HepG2 (cell line): ENCODE measurements around the gene ZNF287. TPM values are rescaled to one million over a fixed set of nuclear protein-coding genes. Genes with fewer than 3 reads are reported as not detected.

ENCODE experiments used
- ELF3 ChIP-seq: IDR thresholded peaks from 2 replicates; pipeline ENCODE4 v1.6.1; 2016; ENCODE audit warnings: missing genetic modification reagents, missing compliant biosample characterization
- FOXJ3 ChIP-seq: sonication (generic); formaldehyde crosslinking; IDR thresholded peaks from 2 replicates; pipeline ENCODE4 v1.4.0; 2020; ENCODE audit warnings: missing genetic modification reagents, mild to moderate bottlenecking, borderline replicate concordance
- KLF11 ChIP-seq: IDR thresholded peaks from 2 replicates; pipeline ENCODE4 v1.6.1; 2016; ENCODE audit warnings: missing compliant biosample characterization
- MBD4 ChIP-seq: IDR thresholded peaks from 2 replicates; pipeline ENCODE4 v1.6.1; 2012; ENCODE audit warnings: low read length, inconsistent platforms, borderline replicate concordance
- NR2C2 ChIP-seq: sonication (generic); formaldehyde crosslinking; IDR thresholded peaks from 2 replicates; pipeline ENCODE4 v1.4.0; 2020; ENCODE audit warnings: missing genetic modification reagents, mild to moderate bottlenecking, moderate library complexity, borderline replicate concordance
- ONECUT2 ChIP-seq: sonication (generic); formaldehyde crosslinking; IDR thresholded peaks from 2 replicates; pipeline ENCODE4 v1.4.0; 2020; ENCODE audit warnings: missing genetic modification reagents
- RARA ChIP-seq: IDR thresholded peaks from 2 replicates; pipeline ENCODE4 v1.6.1; 2016; ENCODE audit warnings: missing genetic modification reagents, missing compliant biosample characterization
- REPIN1 ChIP-seq: sonication (generic); formaldehyde crosslinking; IDR thresholded peaks from 2 replicates; pipeline ENCODE4 v1.8.0; 2022; ENCODE audit warnings: missing genetic modification reagents, low read depth, mild to moderate bottlenecking, borderline replicate concordance
- SMAD9 ChIP-seq: sonication (generic); formaldehyde crosslinking; IDR thresholded peaks from 2 replicates; pipeline ENCODE4 v1.5.1; 2020; ENCODE audit warnings: mild to moderate bottlenecking, missing genetic modification reagents
- TBL1XR1 ChIP-seq: fragments of 150-350 bp; IDR thresholded peaks from 2 replicates; pipeline ENCODE4 v1.6.1; 2014; ENCODE audit warnings: borderline replicate concordance, low read length; ENCODE audit not compliant: partially characterized antibody
- ZNF205 ChIP-seq: IDR thresholded peaks from 2 replicates; pipeline ENCODE4 v1.6.1; 2018; ENCODE audit warnings: missing biosample characterization, missing genetic modification reagents
- ZNF629 ChIP-seq: sonication (generic); formaldehyde crosslinking; conservative IDR thresholded peaks from 2 replicates; pipeline ENCODE4 v1.5.0; 2020; ENCODE audit warnings: missing genetic modification reagents
- ZNF839 ChIP-seq: sonication (generic); formaldehyde crosslinking; IDR thresholded peaks from 2 replicates; pipeline ENCODE4 v1.4.0; 2020; ENCODE audit warnings: missing genetic modification reagents, mild to moderate bottlenecking, borderline replicate concordance
- polyA plus RNA-seq, 8 experiments: library from polyadenylated mRNA; depleted of rRNA in 3 of 8; stranded (reverse) in 7 of 8; unstranded in 1 of 8; fragments of >200 nt; fragmentation: Illumina TruSeq in 4 of 8; extraction: Trizol in 4 of 8; gene quantifications; 2 replicates each; pipeline versions ENCODE4 v1.2.1 to v1.2.3, GENCODE V29; 2011 to 2016; ENCODE audit warnings: low read depth in 4 of 8, missing spikeins in 1 of 8, mixed read lengths in 1 of 8; ENCODE audit not compliant: insufficient read depth in 1 of 8
- total RNA-seq, 5 experiments: library from RNA; depleted of rRNA; stranded (reverse); fragments of >200 nt; fragmentation: Illumina TruSeq; extraction: Trizol; gene quantifications; 2 replicates each; pipeline ENCODE4 v1.2.3, GENCODE V29; 2016; ENCODE audit warnings: low read depth in 1 of 5
- TF ChIP-seq, protein P1 (sequence below): sonication (generic); formaldehyde crosslinking; IDR thresholded peaks from 2 replicates; pipeline ENCODE4 v1.4.0; 2020; ENCODE audit warnings: missing genetic modification reagents
- TF ChIP-seq, protein P2 (sequence below): IDR thresholded peaks from 2 replicates; pipeline ENCODE4 v1.6.1; 2016; ENCODE audit warnings: mild to moderate bottlenecking
- TF ChIP-seq, protein P3 (sequence below): sonication (generic); formaldehyde crosslinking; IDR thresholded peaks from 2 replicates; pipeline ENCODE4 v1.5.0; 2020; ENCODE audit warnings: missing genetic modification reagents
- TF ChIP-seq, protein P4 (sequence below): sonication (generic); formaldehyde crosslinking; IDR thresholded peaks from 2 replicates; pipeline ENCODE4 v1.4.0; 2020; ENCODE audit warnings: mild to moderate bottlenecking, missing genetic modification reagents, borderline replicate concordance

Gene ZNF287
- total and polyA plus RNA-seq, 2 of the 13 experiments (the other 11 are each of a cell fraction or from before 2014, with no cell fraction given) = 0.21 TPM; not detected in 1

DNA sequence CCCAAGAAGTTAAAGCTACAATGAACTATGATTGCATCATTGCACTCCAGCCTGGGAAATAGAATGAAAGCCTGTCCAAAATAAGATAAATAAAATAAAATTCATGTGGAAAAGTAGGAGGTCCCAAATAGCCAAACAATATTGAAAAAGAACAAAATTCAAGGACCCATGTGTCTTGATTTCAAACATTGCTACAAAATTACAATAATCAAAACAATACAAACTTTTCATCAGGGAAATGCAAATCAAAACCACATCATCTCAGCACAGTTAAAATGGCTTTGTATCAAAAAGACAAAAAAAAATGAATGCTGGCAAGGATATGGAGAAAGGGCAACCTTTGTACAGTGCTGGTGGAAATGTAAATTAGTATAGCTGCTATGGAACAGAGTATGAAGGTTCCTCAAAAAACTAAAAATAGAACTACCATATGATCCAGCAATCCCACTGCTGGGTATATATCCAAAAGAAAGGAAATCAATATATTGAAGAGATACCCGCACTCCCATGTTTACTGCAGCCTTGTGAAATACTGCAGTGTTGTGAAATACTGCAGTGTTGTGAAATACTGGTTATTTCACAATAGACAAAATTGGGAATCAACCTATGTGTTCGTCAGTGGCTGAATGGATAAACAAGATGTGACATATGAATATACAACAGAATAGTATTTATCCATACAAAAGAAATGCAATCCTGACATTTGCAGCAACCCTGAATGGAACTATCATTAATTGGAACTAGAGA lies 24.5 kb upstream of the ZNF287 start (continued):
- TF ChIP-seq, protein P1, sequence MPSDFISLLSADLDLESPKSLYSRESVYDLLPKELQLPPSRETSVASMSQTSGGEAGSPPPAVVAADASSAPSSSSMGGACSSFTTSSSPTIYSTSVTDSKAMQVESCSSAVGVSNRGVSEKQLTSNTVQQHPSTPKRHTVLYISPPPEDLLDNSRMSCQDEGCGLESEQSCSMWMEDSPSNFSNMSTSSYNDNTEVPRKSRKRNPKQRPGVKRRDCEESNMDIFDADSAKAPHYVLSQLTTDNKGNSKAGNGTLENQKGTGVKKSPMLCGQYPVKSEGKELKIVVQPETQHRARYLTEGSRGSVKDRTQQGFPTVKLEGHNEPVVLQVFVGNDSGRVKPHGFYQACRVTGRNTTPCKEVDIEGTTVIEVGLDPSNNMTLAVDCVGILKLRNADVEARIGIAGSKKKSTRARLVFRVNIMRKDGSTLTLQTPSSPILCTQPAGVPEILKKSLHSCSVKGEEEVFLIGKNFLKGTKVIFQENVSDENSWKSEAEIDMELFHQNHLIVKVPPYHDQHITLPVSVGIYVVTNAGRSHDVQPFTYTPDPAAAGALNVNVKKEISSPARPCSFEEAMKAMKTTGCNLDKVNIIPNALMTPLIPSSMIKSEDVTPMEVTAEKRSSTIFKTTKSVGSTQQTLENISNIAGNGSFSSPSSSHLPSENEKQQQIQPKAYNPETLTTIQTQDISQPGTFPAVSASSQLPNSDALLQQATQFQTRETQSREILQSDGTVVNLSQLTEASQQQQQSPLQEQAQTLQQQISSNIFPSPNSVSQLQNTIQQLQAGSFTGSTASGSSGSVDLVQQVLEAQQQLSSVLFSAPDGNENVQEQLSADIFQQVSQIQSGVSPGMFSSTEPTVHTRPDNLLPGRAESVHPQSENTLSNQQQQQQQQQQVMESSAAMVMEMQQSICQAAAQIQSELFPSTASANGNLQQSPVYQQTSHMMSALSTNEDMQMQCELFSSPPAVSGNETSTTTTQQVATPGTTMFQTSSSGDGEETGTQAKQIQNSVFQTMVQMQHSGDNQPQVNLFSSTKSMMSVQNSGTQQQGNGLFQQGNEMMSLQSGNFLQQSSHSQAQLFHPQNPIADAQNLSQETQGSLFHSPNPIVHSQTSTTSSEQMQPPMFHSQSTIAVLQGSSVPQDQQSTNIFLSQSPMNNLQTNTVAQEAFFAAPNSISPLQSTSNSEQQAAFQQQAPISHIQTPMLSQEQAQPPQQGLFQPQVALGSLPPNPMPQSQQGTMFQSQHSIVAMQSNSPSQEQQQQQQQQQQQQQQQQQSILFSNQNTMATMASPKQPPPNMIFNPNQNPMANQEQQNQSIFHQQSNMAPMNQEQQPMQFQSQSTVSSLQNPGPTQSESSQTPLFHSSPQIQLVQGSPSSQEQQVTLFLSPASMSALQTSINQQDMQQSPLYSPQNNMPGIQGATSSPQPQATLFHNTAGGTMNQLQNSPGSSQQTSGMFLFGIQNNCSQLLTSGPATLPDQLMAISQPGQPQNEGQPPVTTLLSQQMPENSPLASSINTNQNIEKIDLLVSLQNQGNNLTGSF = no peak
- TF ChIP-seq TBL1XR1 (peak; percentile 28), ZNF629 (CRISPR knock-in tag) (no peak), ELF3 (CRISPR knock-in tag) (peak; percentile 41; the same call in 1 of the 2 replicates), REPIN1 (no peak), SMAD9 (CRISPR knock-in tag) (no peak), FOXJ3 (CRISPR knock-in tag) (peak; percentile 95), RARA (CRISPR knock-in tag) (peak; percentile 58), KLF11 (CRISPR knock-in tag) (no peak), ONECUT2 (CRISPR knock-in tag) (peak; percentile 92), MBD4 (no peak), ZNF205 (CRISPR knock-in tag) (0 out of 2 replicates have a peak, but pooled peaks have one; percentile 46), NR2C2 (CRISPR knock-in tag) (no peak), ZNF839 (no peak)
- TF ChIP-seq, protein P2, sequence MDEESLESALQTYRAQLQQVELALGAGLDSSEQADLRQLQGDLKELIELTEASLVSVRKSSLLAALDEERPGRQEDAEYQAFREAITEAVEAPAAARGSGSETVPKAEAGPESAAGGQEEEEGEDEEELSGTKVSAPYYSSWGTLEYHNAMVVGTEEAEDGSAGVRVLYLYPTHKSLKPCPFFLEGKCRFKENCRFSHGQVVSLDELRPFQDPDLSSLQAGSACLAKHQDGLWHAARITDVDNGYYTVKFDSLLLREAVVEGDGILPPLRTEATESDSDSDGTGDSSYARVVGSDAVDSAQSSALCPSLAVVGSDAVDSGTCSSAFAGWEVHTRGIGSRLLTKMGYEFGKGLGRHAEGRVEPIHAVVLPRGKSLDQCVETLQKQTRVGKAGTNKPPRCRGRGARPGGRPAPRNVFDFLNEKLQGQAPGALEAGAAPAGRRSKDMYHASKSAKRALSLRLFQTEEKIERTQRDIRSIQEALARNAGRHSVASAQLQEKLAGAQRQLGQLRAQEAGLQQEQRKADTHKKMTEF = peak; percentile 72
- TF ChIP-seq, protein P3, sequence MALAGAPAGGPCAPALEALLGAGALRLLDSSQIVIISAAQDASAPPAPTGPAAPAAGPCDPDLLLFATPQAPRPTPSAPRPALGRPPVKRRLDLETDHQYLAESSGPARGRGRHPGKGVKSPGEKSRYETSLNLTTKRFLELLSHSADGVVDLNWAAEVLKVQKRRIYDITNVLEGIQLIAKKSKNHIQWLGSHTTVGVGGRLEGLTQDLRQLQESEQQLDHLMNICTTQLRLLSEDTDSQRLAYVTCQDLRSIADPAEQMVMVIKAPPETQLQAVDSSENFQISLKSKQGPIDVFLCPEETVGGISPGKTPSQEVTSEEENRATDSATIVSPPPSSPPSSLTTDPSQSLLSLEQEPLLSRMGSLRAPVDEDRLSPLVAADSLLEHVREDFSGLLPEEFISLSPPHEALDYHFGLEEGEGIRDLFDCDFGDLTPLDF (CRISPR knock-in tag) = no peak
- TF ChIP-seq, protein P4, sequence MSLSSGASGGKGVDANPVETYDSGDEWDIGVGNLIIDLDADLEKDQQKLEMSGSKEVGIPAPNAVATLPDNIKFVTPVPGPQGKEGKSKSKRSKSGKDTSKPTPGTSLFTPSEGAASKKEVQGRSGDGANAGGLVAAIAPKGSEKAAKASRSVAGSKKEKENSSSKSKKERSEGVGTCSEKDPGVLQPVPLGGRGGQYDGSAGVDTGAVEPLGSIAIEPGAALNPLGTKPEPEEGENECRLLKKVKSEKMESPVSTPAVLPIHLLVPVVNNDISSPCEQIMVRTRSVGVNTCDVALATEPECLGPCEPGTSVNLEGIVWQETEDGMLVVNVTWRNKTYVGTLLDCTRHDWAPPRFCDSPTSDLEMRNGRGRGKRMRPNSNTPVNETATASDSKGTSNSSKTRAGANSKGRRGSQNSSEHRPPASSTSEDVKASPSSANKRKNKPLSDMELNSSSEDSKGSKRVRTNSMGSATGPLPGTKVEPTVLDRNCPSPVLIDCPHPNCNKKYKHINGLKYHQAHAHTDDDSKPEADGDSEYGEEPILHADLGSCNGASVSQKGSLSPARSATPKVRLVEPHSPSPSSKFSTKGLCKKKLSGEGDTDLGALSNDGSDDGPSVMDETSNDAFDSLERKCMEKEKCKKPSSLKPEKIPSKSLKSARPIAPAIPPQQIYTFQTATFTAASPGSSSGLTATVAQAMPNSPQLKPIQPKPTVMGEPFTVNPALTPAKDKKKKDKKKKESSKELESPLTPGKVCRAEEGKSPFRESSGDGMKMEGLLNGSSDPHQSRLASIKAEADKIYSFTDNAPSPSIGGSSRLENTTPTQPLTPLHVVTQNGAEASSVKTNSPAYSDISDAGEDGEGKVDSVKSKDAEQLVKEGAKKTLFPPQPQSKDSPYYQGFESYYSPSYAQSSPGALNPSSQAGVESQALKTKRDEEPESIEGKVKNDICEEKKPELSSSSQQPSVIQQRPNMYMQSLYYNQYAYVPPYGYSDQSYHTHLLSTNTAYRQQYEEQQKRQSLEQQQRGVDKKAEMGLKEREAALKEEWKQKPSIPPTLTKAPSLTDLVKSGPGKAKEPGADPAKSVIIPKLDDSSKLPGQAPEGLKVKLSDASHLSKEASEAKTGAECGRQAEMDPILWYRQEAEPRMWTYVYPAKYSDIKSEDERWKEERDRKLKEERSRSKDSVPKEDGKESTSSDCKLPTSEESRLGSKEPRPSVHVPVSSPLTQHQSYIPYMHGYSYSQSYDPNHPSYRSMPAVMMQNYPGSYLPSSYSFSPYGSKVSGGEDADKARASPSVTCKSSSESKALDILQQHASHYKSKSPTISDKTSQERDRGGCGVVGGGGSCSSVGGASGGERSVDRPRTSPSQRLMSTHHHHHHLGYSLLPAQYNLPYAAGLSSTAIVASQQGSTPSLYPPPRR (CRISPR knock-in tag) = peak; percentile 40; the same call in 1 of the 2 replicates
